DND-41 (cell line): Measurements from ENCODE around the gene CPT2.

Experiments used
- EZH2 ChIP-seq: IDR thresholded peaks from 3 replicates; pipeline ENCODE4 v1.6.1; 2012; ENCODE audit warnings: borderline replicate concordance, low read depth, mild to moderate bottlenecking, moderate library complexity, low read length, inconsistent platforms; ENCODE audit not compliant: severe bottlenecking
- TF ChIP-seq, protein P1 (sequence below): IDR thresholded peaks from 2 replicates; pipeline ENCODE4 v1.5.1; 2012; ENCODE audit warnings: borderline replicate concordance, low read length, moderate library complexity, mild to moderate bottlenecking; ENCODE audit not compliant: poor library complexity, severe bottlenecking; ENCODE audit errors: extremely low read depth

GRCh38 chr1:53241828-53242227 is 45.2 kb downstream of the CPT2 start:
- TF ChIP-seq, protein P1, sequence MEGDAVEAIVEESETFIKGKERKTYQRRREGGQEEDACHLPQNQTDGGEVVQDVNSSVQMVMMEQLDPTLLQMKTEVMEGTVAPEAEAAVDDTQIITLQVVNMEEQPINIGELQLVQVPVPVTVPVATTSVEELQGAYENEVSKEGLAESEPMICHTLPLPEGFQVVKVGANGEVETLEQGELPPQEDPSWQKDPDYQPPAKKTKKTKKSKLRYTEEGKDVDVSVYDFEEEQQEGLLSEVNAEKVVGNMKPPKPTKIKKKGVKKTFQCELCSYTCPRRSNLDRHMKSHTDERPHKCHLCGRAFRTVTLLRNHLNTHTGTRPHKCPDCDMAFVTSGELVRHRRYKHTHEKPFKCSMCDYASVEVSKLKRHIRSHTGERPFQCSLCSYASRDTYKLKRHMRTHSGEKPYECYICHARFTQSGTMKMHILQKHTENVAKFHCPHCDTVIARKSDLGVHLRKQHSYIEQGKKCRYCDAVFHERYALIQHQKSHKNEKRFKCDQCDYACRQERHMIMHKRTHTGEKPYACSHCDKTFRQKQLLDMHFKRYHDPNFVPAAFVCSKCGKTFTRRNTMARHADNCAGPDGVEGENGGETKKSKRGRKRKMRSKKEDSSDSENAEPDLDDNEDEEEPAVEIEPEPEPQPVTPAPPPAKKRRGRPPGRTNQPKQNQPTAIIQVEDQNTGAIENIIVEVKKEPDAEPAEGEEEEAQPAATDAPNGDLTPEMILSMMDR = no peak
- no peak for TF ChIP-seq EZH2
